Fibroblast of lung (primary cell): ENCODE measurements around the gene SLC35F3.

ENCODE experiments used
- CTCF ChIP-seq, 2 donors: IDR thresholded peaks in 1 of 2; conservative IDR thresholded peaks in 1 of 2; 1 replicate in 1 of 2; 2 replicates in 1 of 2; pipeline ENCODE4 v1.5.1; 2011 to 2012; ENCODE audit warnings: low read length in 2 of 2, control low read depth in 1 of 2, inconsistent platforms in 1 of 2, low read depth in 1 of 2, mild to moderate bottlenecking in 1 of 2
- EZH2 ChIP-seq: IDR thresholded peaks from 2 replicates; pipeline ENCODE4 v1.5.1; 2012; ENCODE audit warnings: low read length, control low read depth, mild to moderate bottlenecking; ENCODE audit errors: missing control alignments

DNA sequence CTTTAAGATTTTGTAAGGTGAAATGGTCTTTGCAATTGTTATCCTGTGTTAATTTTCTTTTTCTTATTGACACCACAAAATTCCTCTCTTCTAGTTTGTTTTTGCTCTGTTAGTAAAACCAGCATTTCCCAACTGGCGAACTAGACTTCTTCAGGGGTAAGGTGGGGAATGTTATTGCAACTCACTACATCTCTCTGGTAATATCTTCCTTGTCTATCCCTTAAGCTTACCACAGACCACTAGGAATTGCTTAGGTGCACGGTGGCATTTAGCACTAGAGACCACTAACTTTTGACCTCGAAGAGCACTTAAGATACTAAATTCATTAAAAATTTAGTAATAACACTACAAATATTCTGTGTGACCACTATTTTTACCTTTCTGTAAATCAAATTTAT lies 464.6 kb downstream of the SLC35F3 start:
- TF ChIP-seq EZH2 (no peak), CTCF (conservative IDR thresholded peaks at IDR 0.05 in 1 of 2, IDR thresholded peaks at IDR 0.05 in 1 of 2; ENCODE audit: low read depth in 1 of 2, low read length in 2 of 2) (no peak)
